Body of pancreas (tissue), 4 donors: Measurements from ENCODE around the gene NDUFS7. TPM values are rescaled to one million over a fixed set of nuclear protein-coding genes. Genes with fewer than 3 reads are reported as not detected.
"Not testable (repeated sequence)": the region's sequence is repeated elsewhere in the genome, so short reads cannot be mapped to it uniquely, and the experiment has no call there.

ENCODE experiments used
- ATAC-seq: fragments of 150-250 bp; one replicate; pipeline ENCODE4 v1.9.1; 2016
- DNase-seq, 4 donors: peaks; one replicate each; pipeline ENCODE4 v3.0.0-alpha.2; 2019
- H3K27ac ChIP-seq, 4 donors: fragments of 200-600 bp; sonication (generic); 1 replicate in 3 of 4; 2 replicates in 1 of 4; pipeline versions ENCODE4 v1.5.1 to v1.6.1; 2016 to 2019; ENCODE audit warnings: mild to moderate bottlenecking in 1 of 4, mixed read lengths in 1 of 4, moderate library complexity in 1 of 4
- H3K27me3 ChIP-seq, 2 donors: fragments of 200-600 bp; sonication (generic); one replicate each; pipeline ENCODE4 v1.6.0; 2016; ENCODE audit warnings: mild to moderate bottlenecking in 1 of 2
- H3K36me3 ChIP-seq, 2 donors: fragments of 200-600 bp; sonication (generic); replicated peaks in 1 of 2; 2 replicates each; pipeline ENCODE4 v1.5.1; 2016; ENCODE audit warnings: low read depth in 2 of 2; ENCODE audit not compliant: insufficient read depth in 1 of 2
- H3K4me1 ChIP-seq: fragments of 200-600 bp; sonication (generic); one replicate; pipeline ENCODE4 v1.6.0; 2016
- H3K4me3 ChIP-seq, 2 donors: fragments of 200-600 bp; sonication (generic); 1 replicate in 1 of 2; 2 replicates in 1 of 2; pipeline ENCODE4 v1.5.1; 2016 to 2019
- H3K9me3 ChIP-seq, 3 donors: fragments of 200-600 bp; sonication (generic); 1 replicate in 2 of 3; 2 replicates in 1 of 3; pipeline ENCODE4 v1.5.1; 2016
- POLR2A ChIP-seq, 3 donors: fragments of 450-650 bp; IDR thresholded peaks; one replicate each; pipeline ENCODE4 v1.6.1; 2016; ENCODE audit warnings: antibody characterized with exemption in 3 of 3, mild to moderate bottlenecking in 2 of 3
- WGBS, 2 donors: methylation state at CpG; one replicate each; pipeline ENCODE4 v1.1.5; 2017; 5-methylcytosine and 5-hydroxymethylcytosine counted together
- intact Hi-C: fragments of 100-400 bp; cut with DNase I; formaldehyde crosslinking; loops from one replicate; pipeline ENCODE4 v1.15.1; 2023
- total RNA-seq, 2 donors: library from RNA; depleted of rRNA; stranded (reverse); fragments of >200 nt; gene quantifications; one replicate each; pipeline ENCODE4 v1.1.0, GENCODE V29; 2016
- TF ChIP-seq, protein P1 (sequence below), 7 experiments: fragments of 450-650 bp in 4 of 7; fragments of 200-600 bp in 3 of 7; sonication (generic) in 3 of 7; IDR thresholded peaks; one replicate each; pipeline ENCODE4 v1.5.1; 2016 to 2019; ENCODE audit warnings: antibody characterized with exemption in 7 of 7

NDUFS7 gene
- total RNA-seq, 2 donors from 2014 or later = 59.9 to 87.7 TPM

- peaks cover 7 to 20% of the 10 kb centered on the region in 2 donors for H3K36me3 ChIP-seq
- TF ChIP-seq POLR2A (IDR thresholded peaks at IDR 0.05) = peak; percentile 82 to 94 (median 94)
- TF ChIP-seq, protein P1, sequence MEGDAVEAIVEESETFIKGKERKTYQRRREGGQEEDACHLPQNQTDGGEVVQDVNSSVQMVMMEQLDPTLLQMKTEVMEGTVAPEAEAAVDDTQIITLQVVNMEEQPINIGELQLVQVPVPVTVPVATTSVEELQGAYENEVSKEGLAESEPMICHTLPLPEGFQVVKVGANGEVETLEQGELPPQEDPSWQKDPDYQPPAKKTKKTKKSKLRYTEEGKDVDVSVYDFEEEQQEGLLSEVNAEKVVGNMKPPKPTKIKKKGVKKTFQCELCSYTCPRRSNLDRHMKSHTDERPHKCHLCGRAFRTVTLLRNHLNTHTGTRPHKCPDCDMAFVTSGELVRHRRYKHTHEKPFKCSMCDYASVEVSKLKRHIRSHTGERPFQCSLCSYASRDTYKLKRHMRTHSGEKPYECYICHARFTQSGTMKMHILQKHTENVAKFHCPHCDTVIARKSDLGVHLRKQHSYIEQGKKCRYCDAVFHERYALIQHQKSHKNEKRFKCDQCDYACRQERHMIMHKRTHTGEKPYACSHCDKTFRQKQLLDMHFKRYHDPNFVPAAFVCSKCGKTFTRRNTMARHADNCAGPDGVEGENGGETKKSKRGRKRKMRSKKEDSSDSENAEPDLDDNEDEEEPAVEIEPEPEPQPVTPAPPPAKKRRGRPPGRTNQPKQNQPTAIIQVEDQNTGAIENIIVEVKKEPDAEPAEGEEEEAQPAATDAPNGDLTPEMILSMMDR (IDR thresholded peaks at IDR 0.05) = peak; percentile 92 to 99 (median 96)
- ATAC-seq = peak; percentile 95
- peak; percentile 95 to 97 (median 96) for DNase-seq
- no peaks in the 10 kb centered on the region for H3K27me3 ChIP-seq
- peak within 1 kb of the TSS; percentile 79 to 95 (median 90) for H3K27ac ChIP-seq
- H3K4me3 ChIP-seq = peak within 1 kb of the TSS; percentile 90 to 98
- intact Hi-C loops = no loop called here
- WGBS, 2 donors = 1 to 22% methylated on average over 5 to 86 of the region's 100 CpGs
- no peaks in the 10 kb centered on the region for H3K9me3 ChIP-seq
- H3K4me1 ChIP-seq = peaks cover 27% of the 10 kb centered on the region
Measured at GRCh38 chr19:1438035-1438932, 54.6 kb downstream of the NDUFS7 start, which contains the start of gene RPS15. Gene RPS15 (plus strand): TSS chr19:1438396. CDS start chr19:1438426, 30 bp downstream.

DNA sequence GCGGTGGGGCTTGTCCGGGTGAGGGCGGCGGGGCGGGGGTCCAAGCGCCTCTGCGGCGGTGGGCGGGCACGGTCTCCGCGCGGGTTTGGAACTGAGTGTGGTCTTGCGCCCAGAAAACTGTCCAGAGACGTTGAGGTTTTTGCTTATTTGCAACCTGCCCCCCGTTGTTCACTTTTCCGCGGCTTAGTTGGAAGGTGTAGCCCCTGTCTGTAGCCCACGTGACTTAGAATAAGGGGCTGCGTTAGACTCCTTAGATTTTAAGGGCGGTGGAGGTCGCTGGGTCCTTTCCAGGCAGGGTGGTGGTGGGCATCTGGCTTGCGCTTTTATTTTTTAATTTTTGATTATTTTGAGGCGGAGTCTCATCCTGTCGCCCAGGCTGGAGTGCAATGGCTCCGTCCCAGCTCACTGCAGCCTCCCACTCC, 55.2 kb downstream of the NDUFS7 start:
- H3K36me3 ChIP-seq = peaks cover 6 to 20% of the 10 kb centered on the region in 2 donors

GRCh38 chr19:1439525-1440417, 56.1 kb downstream of the NDUFS7 start:
- H3K27ac ChIP-seq, intact Hi-C loops, DNase-seq, H3K9me3 ChIP-seq, ATAC-seq, H3K27me3 ChIP-seq: not testable (repeated sequence)
- H3K36me3 ChIP-seq = peaks cover 0 to 17% of the 10 kb centered on the region in 2 donors
- peak overlapping the region; percentile 90 to 98 for H3K4me3 ChIP-seq
- 51 to 62% methylated on average over 17 to 40 of the region's 57 CpGs for WGBS, 2 donors
- peaks cover 28% of the 10 kb centered on the region for H3K4me1 ChIP-seq

More for the DNA sequence above, 55.2 kb downstream of the NDUFS7 start:
- no peak for DNase-seq
- Histone ChIP-seq H3K27ac (peak overlapping the region; percentile 79 to 95 (median 90)), H3K4me1 (peaks cover 27% of the 10 kb centered on the region), H3K9me3 (no peaks in the 10 kb centered on the region), H3K27me3 (no peaks in the 10 kb centered on the region), H3K4me3 (peak overlapping the region; percentile 90 to 98)
- intact Hi-C loops = no loop called here
- WGBS, 2 donors = 1 to 2% methylated on average over 10 to 26 of the region's 26 CpGs
- TF ChIP-seq POLR2A (IDR thresholded peaks at IDR 0.05) = no peak
- TF ChIP-seq, protein P1 (IDR thresholded peaks at IDR 0.05) = no peak
- ATAC-seq = no peak

- no peak for DNase-seq
- no peak for ATAC-seq
- Histone ChIP-seq H3K27ac (no peak overlapping the region), H3K9me3 (no peaks in the 10 kb centered on the region), H3K27me3 (peaks cover 0 to 2% of the 10 kb centered on the region in 2 donors), H3K4me3 (no peak overlapping the region), H3K4me1 (peaks cover 35% of the 10 kb centered on the region), H3K36me3 (peaks cover 0 to 15% of the 10 kb centered on the region in 2 donors)
- WGBS, 2 donors = 80 to 83% methylated on average over 3 to 15 of the region's 15 CpGs
- TF ChIP-seq, protein P1 (IDR thresholded peaks at IDR 0.05) = no peak
- TF ChIP-seq POLR2A (IDR thresholded peaks at IDR 0.05) = no peak
- intact Hi-C loops = no loop called here
Measured at GRCh38 chr19:1440418-1440801, 56.7 kb downstream of the NDUFS7 start.
